HEK293T (cell line): Measurements from ENCODE around the gene PPP1R1B.

Experiments used
- ARNT ChIP-seq: fragments of 450-650 bp; IDR thresholded peaks from 2 replicates; pipeline ENCODE4 v1.6.1; 2017; ENCODE audit warnings: mild to moderate bottlenecking
- BHLHE40 ChIP-seq: fragments of 450-650 bp; IDR thresholded peaks from 2 replicates; pipeline ENCODE4 v1.6.1; 2016; ENCODE audit warnings: mild to moderate bottlenecking, moderate library complexity, borderline replicate concordance
- ELF4 ChIP-seq: fragments of 450-650 bp; IDR thresholded peaks from 2 replicates; pipeline ENCODE4 v1.6.1; 2017; ENCODE audit warnings: antibody characterized with exemption
- FOXA1 ChIP-seq: fragments of 450-650 bp; IDR thresholded peaks from 2 replicates; pipeline ENCODE4 v1.6.1; 2016; ENCODE audit warnings: mild to moderate bottlenecking
- FOXK2 ChIP-seq: fragments of 450-650 bp; IDR thresholded peaks from 2 replicates; pipeline ENCODE4 v1.6.1; 2016; ENCODE audit warnings: mild to moderate bottlenecking
- FOXM1 ChIP-seq: fragments of 450-650 bp; IDR thresholded peaks from 2 replicates; pipeline ENCODE4 v1.6.1; 2017; ENCODE audit warnings: mild to moderate bottlenecking, borderline replicate concordance
- LEF1 ChIP-seq: fragments of 450-650 bp; IDR thresholded peaks from 2 replicates; pipeline ENCODE4 v1.6.1; 2017; ENCODE audit warnings: mild to moderate bottlenecking, borderline replicate concordance
- SP1 ChIP-seq: fragments of 450-650 bp; IDR thresholded peaks from 2 replicates; pipeline ENCODE4 v1.6.1; 2017
- SUZ12 ChIP-seq: fragments of 450-650 bp; IDR thresholded peaks from 2 replicates; pipeline ENCODE4 v1.6.1; 2016; ENCODE audit warnings: mild to moderate bottlenecking
- TARDBP ChIP-seq: fragments of 450-650 bp; IDR thresholded peaks from 2 replicates; pipeline ENCODE4 v1.6.1; 2016
- TF ChIP-seq, protein P1 (sequence below): fragments of 450-650 bp; IDR thresholded peaks from 2 replicates; pipeline ENCODE4 v1.6.1; 2016

DNA sequence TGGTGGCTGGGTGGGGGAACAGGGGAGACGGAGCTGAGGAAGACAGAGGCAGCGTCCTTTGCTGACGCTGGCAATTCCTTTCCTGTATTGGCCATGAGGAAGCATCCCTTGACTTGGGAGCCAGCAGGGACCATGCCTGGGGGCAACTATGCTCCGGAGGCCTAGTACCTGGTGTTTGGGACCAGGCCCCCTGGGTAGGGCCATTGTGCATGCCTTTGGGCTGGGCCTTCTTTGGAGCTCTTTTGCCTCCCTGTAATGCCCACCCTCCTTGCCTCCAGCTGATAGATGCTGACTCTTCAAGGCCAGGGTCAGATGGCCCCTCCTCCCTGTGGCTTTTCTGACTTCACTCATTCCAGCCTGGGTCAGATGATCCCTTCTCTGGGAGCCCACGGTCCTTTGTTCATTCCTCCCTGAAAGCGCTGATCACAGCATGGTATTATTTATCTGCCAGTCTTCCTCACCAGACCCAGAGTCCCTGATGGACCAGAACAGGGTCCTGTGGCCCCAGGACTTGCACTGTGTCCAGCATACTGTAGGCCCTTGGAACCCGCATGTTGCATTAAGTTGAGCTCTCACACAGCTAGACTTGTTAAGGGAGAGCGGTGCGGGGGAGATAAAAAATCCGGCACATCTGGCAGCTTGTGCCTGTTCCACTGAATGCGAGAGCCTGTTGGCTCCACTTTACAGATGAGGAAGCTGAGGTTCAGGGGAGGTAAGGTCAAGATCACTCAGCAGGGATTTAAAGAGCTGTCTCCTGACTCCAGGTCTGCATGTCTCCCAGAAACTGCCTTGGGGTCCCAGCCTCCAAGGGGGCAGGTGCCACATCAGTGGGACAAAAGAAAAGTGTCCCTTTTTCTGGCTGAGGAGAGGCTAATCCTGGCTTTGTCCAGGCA, 13.1 kb downstream of the PPP1R1B start:
- no peak for TF ChIP-seq SP1
- TF ChIP-seq BHLHE40 = no peak
- TF ChIP-seq FOXM1 = no peak
- no peak for TF ChIP-seq TARDBP
- no peak for TF ChIP-seq ELF4
- TF ChIP-seq FOXA1 = no peak
- no peak for TF ChIP-seq LEF1
- no peak for TF ChIP-seq ARNT
- no peak for TF ChIP-seq FOXK2
- no peak for TF ChIP-seq SUZ12
- TF ChIP-seq, protein P1, sequence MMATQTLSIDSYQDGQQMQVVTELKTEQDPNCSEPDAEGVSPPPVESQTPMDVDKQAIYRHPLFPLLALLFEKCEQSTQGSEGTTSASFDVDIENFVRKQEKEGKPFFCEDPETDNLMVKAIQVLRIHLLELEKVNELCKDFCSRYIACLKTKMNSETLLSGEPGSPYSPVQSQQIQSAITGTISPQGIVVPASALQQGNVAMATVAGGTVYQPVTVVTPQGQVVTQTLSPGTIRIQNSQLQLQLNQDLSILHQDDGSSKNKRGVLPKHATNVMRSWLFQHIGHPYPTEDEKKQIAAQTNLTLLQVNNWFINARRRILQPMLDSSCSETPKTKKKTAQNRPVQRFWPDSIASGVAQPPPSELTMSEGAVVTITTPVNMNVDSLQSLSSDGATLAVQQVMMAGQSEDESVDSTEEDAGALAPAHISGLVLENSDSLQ = no peak
